ENCODE data around the gene CENPU.

The CENPU gene

GRCh38 chr4:184702114-184702513 lies 31.8 kb downstream of the CENPU start:
- no peak for DNase-seq

GRCh38 chr4:184699941-184700340 lies 34.0 kb downstream of the CENPU start:
- no peak for DNase-seq

GRCh38 chr4:184697956-184698355 lies 35.9 kb downstream of the CENPU start:
- no peak for DNase-seq

GRCh38 chr4:184695178-184695896 lies 38.6 kb downstream of the CENPU start:
- DNase-seq: no peak

- DNase-seq: no peak
Measured at GRCh38 chr4:184694412-184694956, 39.4 kb downstream of the CENPU start.

GRCh38 chr4:184693056-184693455 lies 40.8 kb downstream of the CENPU start:
- no peak for DNase-seq

- DNase-seq: no peak
Measured at GRCh38 chr4:184689681-184690080, 44.2 kb downstream of the CENPU start.

GRCh38 chr4:184688447-184688846 lies 45.4 kb downstream of the CENPU start:
- DNase-seq: no peak

- no peak for DNase-seq
Measured at GRCh38 chr4:184688005-184688404, 45.9 kb downstream of the CENPU start.

- DNase-seq: no peak
Measured at GRCh38 chr4:184684491-184685189, 49.3 kb downstream of the CENPU start.

- no peak for DNase-seq
Measured at GRCh38 chr4:184681916-184682315, 52.0 kb downstream of the CENPU start.

- no peak for DNase-seq
Measured at GRCh38 chr4:184680698-184681097, 53.2 kb downstream of the CENPU start.

GRCh38 chr4:184675821-184676492 lies 57.9 kb downstream of the CENPU start:
- no peak for DNase-seq

- no peak for DNase-seq
Measured at GRCh38 chr4:184675018-184675417, 58.9 kb downstream of the CENPU start.

GRCh38 chr4:184674011-184674410 lies 59.9 kb downstream of the CENPU start:
- DNase-seq: no peak

GRCh38 chr4:184672741-184673140 lies 61.2 kb downstream of the CENPU start:
- no peak for DNase-seq

GRCh38 chr4:184671101-184671500 lies 62.8 kb downstream of the CENPU start:
- DNase-seq: no peak

GRCh38 chr4:184669251-184669650 lies 64.6 kb downstream of the CENPU start:
- DNase-seq: no peak

GRCh38 chr4:184668511-184669114 lies 65.3 kb downstream of the CENPU start:
- DNase-seq: no peak

- no peak for DNase-seq
Measured at GRCh38 chr4:184668096-184668495, 65.8 kb downstream of the CENPU start.

GRCh38 chr4:184666670-184667069 lies 67.2 kb downstream of the CENPU start:
- DNase-seq: no peak

GRCh38 chr4:184664445-184665210 lies 69.3 kb downstream of the CENPU start:
- no peak for DNase-seq

- no peak for DNase-seq
Measured at GRCh38 chr4:184662236-184662635, 71.7 kb downstream of the CENPU start.
